Astrocyte (in vitro differentiated cells and primary cell): ENCODE measurements around the gene ALG1L2. TPM values are rescaled to one million over a fixed set of nuclear protein-coding genes. Genes with fewer than 3 reads are reported as not detected.
"Not testable (repeated sequence)": the region's sequence is repeated elsewhere in the genome, so short reads cannot be mapped to it uniquely, and the experiment has no call there.

Source experiments
- DNase-seq: peaks from one replicate; pipeline ENCODE4 v3.0.0-alpha.2; 2010; ENCODE audit warnings: low read depth
- FAIRE-seq: peaks from 2 replicates; lab custom pipeline; 2011; peaks lifted over from hg19 to GRCh38; lab: Jason Lieb, UNC
- H2AFZ ChIP-seq: 2 replicates; pipeline ENCODE4 v1.6.0; 2012; ENCODE audit warnings: low read depth, low read length, inconsistent platforms
- H3K27ac ChIP-seq: 2 replicates; pipeline ENCODE4 v1.5.1; 2011; ENCODE audit warnings: low read depth, low read length, inconsistent platforms
- H3K27me3 ChIP-seq: 2 replicates; pipeline ENCODE4 v1.6.0; 2011; ENCODE audit warnings: low read length, inconsistent platforms; ENCODE audit not compliant: insufficient read depth
- H3K36me3 ChIP-seq: 2 replicates; pipeline ENCODE4 v1.5.1; 2011; ENCODE audit warnings: low read length, inconsistent platforms; ENCODE audit not compliant: insufficient read depth
- H3K4me1 ChIP-seq: 2 replicates; pipeline ENCODE4 v1.5.1; 2011; ENCODE audit warnings: low read length, inconsistent platforms; ENCODE audit not compliant: insufficient read depth
- H3K4me2 ChIP-seq: 2 replicates; pipeline ENCODE4 v1.6.0; 2012; ENCODE audit warnings: low read length, inconsistent platforms
- H3K4me3 ChIP-seq: 2 replicates; pipeline ENCODE4 v1.5.1; 2011; ENCODE audit warnings: low read depth, mild to moderate bottlenecking, low read length, inconsistent platforms; ENCODE audit not compliant: insufficient read depth
- H3K79me2 ChIP-seq: 2 replicates; pipeline ENCODE4 v1.6.0; 2012; ENCODE audit warnings: mild to moderate bottlenecking, low read length, inconsistent platforms; ENCODE audit not compliant: insufficient read depth
- H3K9ac ChIP-seq: 2 replicates; pipeline ENCODE4 v1.6.0; 2012; ENCODE audit warnings: mild to moderate bottlenecking, low read length, inconsistent platforms
- H3K9me3 ChIP-seq: 2 replicates; pipeline ENCODE4 v1.5.1; 2012; ENCODE audit warnings: low read depth, mild to moderate bottlenecking, low read length, inconsistent platforms; ENCODE audit not compliant: insufficient read depth
- H4K20me1 ChIP-seq: 2 replicates; pipeline ENCODE4 v1.6.0; 2012; ENCODE audit warnings: low read length, inconsistent platforms; ENCODE audit not compliant: insufficient read depth
- H3K27ac Mint-ChIP-seq: one replicate; pipeline ENCODE4 v1.8.0; 2021; ENCODE audit warnings: mild to moderate bottlenecking, mixed read lengths; ENCODE audit not compliant: unreplicated experiment
- H3K27me3 Mint-ChIP-seq: one replicate; pipeline ENCODE4 v1.8.0; 2021; ENCODE audit warnings: low read depth, mixed read lengths; ENCODE audit not compliant: unreplicated experiment
- H3K36me3 Mint-ChIP-seq: one replicate; pipeline ENCODE4 v1.8.0; 2021; ENCODE audit warnings: low read depth, mixed read lengths; ENCODE audit not compliant: unreplicated experiment
- H3K4me1 Mint-ChIP-seq: one replicate; pipeline ENCODE4 v1.8.0; 2021; ENCODE audit warnings: low read depth, mixed read lengths; ENCODE audit not compliant: unreplicated experiment
- H3K4me3 Mint-ChIP-seq: one replicate; pipeline ENCODE4 v1.8.0; 2021; ENCODE audit warnings: mild to moderate bottlenecking, moderate library complexity, mixed read lengths; ENCODE audit not compliant: unreplicated experiment
- H3K9me3 Mint-ChIP-seq: one replicate; pipeline ENCODE4 v1.8.0; 2021; ENCODE audit warnings: mild to moderate bottlenecking, mixed read lengths; ENCODE audit not compliant: unreplicated experiment
- EZH2 ChIP-seq: IDR thresholded peaks from 2 replicates; pipeline ENCODE4 v1.6.1; 2012; ENCODE audit warnings: mild to moderate bottlenecking, low read length, inconsistent platforms; ENCODE audit not compliant: insufficient read depth
- total RNA-seq: library from RNA; stranded (reverse); gene quantifications from 2 replicates; pipeline ENCODE4 v1.2.1, GENCODE V29; 2021
- TF ChIP-seq, protein P1 (sequence below): IDR thresholded peaks from 2 replicates; pipeline ENCODE4 v1.5.1; 2011; ENCODE audit warnings: low read depth, mild to moderate bottlenecking, inconsistent platforms, low read length, moderate library complexity; ENCODE audit not compliant: insufficient read depth

ALG1L2 gene
- total RNA-seq, 1 donor from 2014 or later, result 0.41 TPM

DNA sequence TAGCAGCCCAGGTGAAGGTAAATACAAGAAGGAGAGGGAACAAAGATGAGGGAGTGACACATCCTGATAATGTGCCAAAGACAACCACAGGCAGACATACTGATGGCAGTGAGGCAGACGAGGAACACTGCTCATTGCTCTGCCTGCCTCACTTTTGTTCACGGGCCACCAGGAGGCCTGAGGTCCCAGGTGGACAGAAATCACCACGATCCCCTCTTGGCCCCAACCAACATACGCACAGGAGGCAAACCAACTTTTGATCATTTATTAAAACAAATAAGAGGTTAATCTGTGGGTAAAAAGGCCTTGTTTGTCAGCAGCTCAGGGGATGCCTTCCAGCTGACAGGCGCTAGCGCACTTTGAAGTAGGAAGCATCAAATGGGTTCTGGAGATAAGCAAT is 4.2 kb downstream of the ALG1L2 start:
- Histone ChIP-seq H3K27me3 (no peaks in the 10 kb centered on the region), H3K79me2 (no peaks in the 10 kb centered on the region), H3K9me3 (no peaks in the 10 kb centered on the region), H3K27ac (no peak overlapping the region), H3K4me1 (no peaks in the 10 kb centered on the region), H2AFZ (no peak overlapping the region), H3K4me3 (no peak overlapping the region), H3K36me3 (no peaks in the 10 kb centered on the region), H3K4me2 (no peak overlapping the region), H3K9ac (no peak overlapping the region), H4K20me1 (no peaks in the 10 kb centered on the region)
- DNase-seq (no peak), FAIRE-seq (no peak)
- peaks cover 12% of the 10 kb centered on the region for H3K27me3 Mint-ChIP-seq
- H3K36me3 Mint-ChIP-seq, result peaks cover 6% of the 10 kb centered on the region
- H3K9me3 Mint-ChIP-seq, result peaks cover 10% of the 10 kb centered on the region
- no peak for TF ChIP-seq EZH2
- TF ChIP-seq, protein P1, sequence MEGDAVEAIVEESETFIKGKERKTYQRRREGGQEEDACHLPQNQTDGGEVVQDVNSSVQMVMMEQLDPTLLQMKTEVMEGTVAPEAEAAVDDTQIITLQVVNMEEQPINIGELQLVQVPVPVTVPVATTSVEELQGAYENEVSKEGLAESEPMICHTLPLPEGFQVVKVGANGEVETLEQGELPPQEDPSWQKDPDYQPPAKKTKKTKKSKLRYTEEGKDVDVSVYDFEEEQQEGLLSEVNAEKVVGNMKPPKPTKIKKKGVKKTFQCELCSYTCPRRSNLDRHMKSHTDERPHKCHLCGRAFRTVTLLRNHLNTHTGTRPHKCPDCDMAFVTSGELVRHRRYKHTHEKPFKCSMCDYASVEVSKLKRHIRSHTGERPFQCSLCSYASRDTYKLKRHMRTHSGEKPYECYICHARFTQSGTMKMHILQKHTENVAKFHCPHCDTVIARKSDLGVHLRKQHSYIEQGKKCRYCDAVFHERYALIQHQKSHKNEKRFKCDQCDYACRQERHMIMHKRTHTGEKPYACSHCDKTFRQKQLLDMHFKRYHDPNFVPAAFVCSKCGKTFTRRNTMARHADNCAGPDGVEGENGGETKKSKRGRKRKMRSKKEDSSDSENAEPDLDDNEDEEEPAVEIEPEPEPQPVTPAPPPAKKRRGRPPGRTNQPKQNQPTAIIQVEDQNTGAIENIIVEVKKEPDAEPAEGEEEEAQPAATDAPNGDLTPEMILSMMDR, result no peak
- no peak overlapping the region for H3K4me3 Mint-ChIP-seq
- no peaks in the 10 kb centered on the region for H3K4me1 Mint-ChIP-seq
- no peak overlapping the region for H3K27ac Mint-ChIP-seq

DNA sequence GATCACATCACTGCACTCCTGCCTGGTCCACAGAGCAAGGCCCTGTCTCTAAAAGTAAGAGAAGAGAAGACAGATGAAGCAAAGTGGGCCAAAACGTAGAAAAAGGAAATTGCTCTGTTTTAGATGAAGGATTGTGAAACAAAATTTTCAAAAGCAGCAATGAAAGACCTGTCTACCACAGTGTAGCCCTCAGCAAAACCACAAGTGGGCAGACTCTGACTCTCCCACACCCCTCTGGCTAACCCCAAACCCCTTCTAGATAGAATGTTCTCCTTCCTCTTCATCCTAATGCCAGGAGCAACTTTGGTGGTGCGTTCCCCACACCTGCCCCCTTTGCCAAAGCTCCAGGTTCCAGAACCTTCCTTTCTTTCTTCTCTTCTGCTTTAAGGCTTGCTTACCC is 5.0 kb downstream of the ALG1L2 start:
- not testable (repeated sequence) for DNase-seq, H3K79me2 ChIP-seq, H3K4me3 ChIP-seq, H3K27me3 ChIP-seq, H3K27ac ChIP-seq, H3K36me3 ChIP-seq, H3K4me1 Mint-ChIP-seq, H3K4me2 ChIP-seq, H2AFZ ChIP-seq, H3K36me3 Mint-ChIP-seq, H3K4me1 ChIP-seq, H3K4me3 Mint-ChIP-seq, FAIRE-seq, H4K20me1 ChIP-seq, H3K27ac Mint-ChIP-seq, H3K27me3 Mint-ChIP-seq, H3K9me3 ChIP-seq, H3K9ac ChIP-seq
- H3K9me3 Mint-ChIP-seq, result peaks cover 10% of the 10 kb centered on the region

DNA sequence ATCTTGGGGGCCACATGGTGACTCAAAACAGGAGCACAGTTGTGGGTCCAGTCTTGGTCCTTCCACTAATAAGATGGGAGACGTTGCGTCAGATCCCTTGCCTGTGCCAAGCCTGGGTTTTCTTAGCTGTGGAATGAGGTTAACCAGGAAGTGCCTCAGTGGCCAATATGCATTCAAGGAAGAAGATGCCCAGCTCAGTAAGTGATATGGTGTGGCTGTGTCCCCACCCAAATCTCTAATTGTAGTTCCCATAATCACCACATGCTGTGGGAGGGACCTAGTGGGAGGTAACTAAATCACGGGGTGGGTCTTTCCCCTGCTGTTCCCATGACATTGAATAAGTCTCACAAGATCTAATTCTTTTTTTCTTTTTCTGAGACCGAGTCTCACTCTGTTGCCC is 6.4 kb downstream of the ALG1L2 start:
- FAIRE-seq, result no peak
- Histone ChIP-seq H3K9me3 (no peaks in the 10 kb centered on the region), H3K79me2 (no peaks in the 10 kb centered on the region), H3K27me3 (no peaks in the 10 kb centered on the region), H3K4me2 (no peak overlapping the region), H3K4me3 (no peak overlapping the region), H3K36me3 (no peaks in the 10 kb centered on the region), H3K9ac (no peak overlapping the region), H3K27ac (no peak overlapping the region), H3K4me1 (no peaks in the 10 kb centered on the region), H4K20me1 (no peaks in the 10 kb centered on the region), H2AFZ (no peak overlapping the region)
- H3K27me3 Mint-ChIP-seq, result peaks cover 4% of the 10 kb centered on the region
- no peak for DNase-seq
- no peaks in the 10 kb centered on the region for H3K4me1 Mint-ChIP-seq
- peaks cover 10% of the 10 kb centered on the region for H3K9me3 Mint-ChIP-seq
- peaks cover 3% of the 10 kb centered on the region for H3K36me3 Mint-ChIP-seq
- H3K4me3 Mint-ChIP-seq, result no peak overlapping the region
- TF ChIP-seq EZH2, result no peak
- TF ChIP-seq, protein P1, result no peak
- no peak overlapping the region for H3K27ac Mint-ChIP-seq

DNA sequence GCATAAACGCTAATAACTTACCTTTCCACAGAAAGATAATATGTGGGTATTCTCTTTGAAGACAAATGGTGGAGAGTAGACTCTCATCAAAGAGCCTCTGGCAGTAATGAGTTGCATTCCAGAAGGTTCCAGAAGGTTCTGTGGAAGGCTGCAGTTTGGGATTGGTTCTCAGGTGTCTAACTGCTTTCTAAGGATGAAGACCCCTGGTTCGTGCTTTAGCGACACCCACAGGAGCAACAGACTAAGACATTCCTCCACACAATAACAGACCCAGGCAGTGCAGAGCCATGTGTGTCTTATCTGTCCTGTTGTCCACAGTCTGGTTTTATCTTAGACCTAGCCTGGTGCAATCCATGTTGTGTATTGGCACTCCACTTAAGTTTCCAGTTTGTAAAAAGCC is 9.1 kb downstream of the ALG1L2 start:
- H3K4me1 ChIP-seq, H3K27ac ChIP-seq, H3K9me3 ChIP-seq, H3K27ac Mint-ChIP-seq, H3K36me3 Mint-ChIP-seq, FAIRE-seq, H3K4me2 ChIP-seq, H3K27me3 Mint-ChIP-seq, H3K4me3 Mint-ChIP-seq, H2AFZ ChIP-seq, H4K20me1 ChIP-seq, H3K36me3 ChIP-seq, H3K79me2 ChIP-seq, H3K4me3 ChIP-seq, H3K4me1 Mint-ChIP-seq, H3K27me3 ChIP-seq, H3K9ac ChIP-seq, DNase-seq: not testable (repeated sequence)
- peaks cover 10% of the 10 kb centered on the region for H3K9me3 Mint-ChIP-seq
